Measurements from ENCODE around the gene C20orf96.
A peak's percentile ranks its signal among the peaks of the same experiment; 100 is the strongest.

The C20orf96 gene

GRCh38 chr20:308427-309038, 18.0 kb upstream of the C20orf96 start:
- Histone ChIP-seq H3K27me3 (no peaks in the 10 kb centered on the region), H3K27ac (no peak overlapping the region), H4K20me1 (no peaks in the 10 kb centered on the region; a peak in 1 of 22 replicates), H3K9ac (no peak overlapping the region), H3K4me1 (peaks cover 11 to 30% (median 17%) of the 10 kb centered on the region in 10 experiments; a peak in 19 of 20 replicates), H3K36me3 (no peaks in the 10 kb centered on the region), H3K4me2 (no peak overlapping the region), H3K9me3 (replicated peaks in 1 of 11) (peaks cover 0 to 5% (median 0%) of the 10 kb centered on the region in 11 experiments; a peak in 2 of 22 replicates), H3K4me3 (no peak overlapping the region)
- no peak for TF ChIP-seq Cebpa-rat (IDR thresholded peaks at IDR 0.05)

- Histone ChIP-seq H3K4me2 (no peak overlapping the region), H4K20me1 (peaks cover 6 to 27% (median 15%) of the 10 kb centered on the region in 11 experiments; a peak in 18 of 22 replicates), H3K36me3 (peaks cover 0 to 19% (median 12%) of the 10 kb centered on the region in 11 experiments; a peak in 13 of 22 replicates), H3K4me1 (peaks cover 23 to 39% (median 32%) of the 10 kb centered on the region in 10 experiments; a peak in 19 of 20 replicates), H3K4me3 (no peak overlapping the region), H3K27me3 (no peaks in the 10 kb centered on the region), H3K9me3 (replicated peaks in 1 of 11) (peaks cover 0 to 5% (median 0%) of the 10 kb centered on the region in 11 experiments; a peak in 2 of 22 replicates), H3K9ac (no peak overlapping the region), H3K27ac (no peak overlapping the region)
- TF ChIP-seq Cebpa-rat (IDR thresholded peaks at IDR 0.05), result no peak
These were observed 15.2 kb upstream of the C20orf96 start for GRCh38 chr20:305745-306144.

- H3K27ac ChIP-seq, result no peak overlapping the region
These were observed 11.6 kb upstream of the C20orf96 start for GRCh38 chr20:301886-302848.

GRCh38 chr20:300345-300990, 9.9 kb upstream of the C20orf96 start:
- TF ChIP-seq Cebpa-rat (IDR thresholded peaks at IDR 0.05), result no peak
- Histone ChIP-seq H3K4me2 (peak overlapping the region; percentile 81 to 99 (median 96)), H3K4me3 (peak overlapping the region; percentile 84 to 99 (median 95); a peak in 16 of 20 replicates), H4K20me1 (peaks cover 28 to 54% (median 35%) of the 10 kb centered on the region in 11 experiments; a peak in 21 of 22 replicates), H3K9me3 (replicated peaks in 1 of 11) (peaks cover 0 to 10% (median 0%) of the 10 kb centered on the region in 11 experiments; a peak in 5 of 22 replicates), H3K36me3 (peaks cover 6 to 36% (median 23%) of the 10 kb centered on the region in 11 experiments; a peak in 17 of 22 replicates), H3K27me3 (no peaks in the 10 kb centered on the region), H3K9ac (peak overlapping the region in 4 of 11 experiments; percentile 36 to 100 (median 98); a peak in 3 of 22 replicates), H3K4me1 (peaks cover 39 to 56% (median 51%) of the 10 kb centered on the region in 10 experiments), H3K27ac (0 out of 22 replicates have a peak overlapping the region, but pooled peaks of 1 of the 11 experiments have one; percentile 35)

More at GRCh38 chr20:301886-302848, 11.6 kb upstream of the C20orf96 start:
- H3K36me3 ChIP-seq, result peaks cover 6 to 36% (median 23%) of the 10 kb centered on the region in 11 experiments; a peak in 17 of 22 replicates
- H3K27me3 ChIP-seq, result no peaks in the 10 kb centered on the region
- H3K4me3 ChIP-seq, result no peak overlapping the region
- peaks cover 29 to 44% (median 37%) of the 10 kb centered on the region in 10 experiments for H3K4me1 ChIP-seq
- peaks cover 0 to 10% (median 0%) of the 10 kb centered on the region in 11 experiments; a peak in 5 of 22 replicates for H3K9me3 ChIP-seq (replicated peaks in 1 of 11)
- no peak for TF ChIP-seq Cebpa-rat (IDR thresholded peaks at IDR 0.05)
- H3K4me2 ChIP-seq, result peak overlapping the region in 8 of 11 experiments; percentile 3 to 99 (median 27); a peak in 10 of 22 replicates
- H3K9ac ChIP-seq, result no peak overlapping the region
- H4K20me1 ChIP-seq, result peaks cover 28 to 54% (median 35%) of the 10 kb centered on the region in 11 experiments; a peak in 21 of 22 replicates

GRCh38 chr20:298776-299391, 8.3 kb upstream of the C20orf96 start:
- H4K20me1 ChIP-seq, result peaks cover 28 to 54% (median 35%) of the 10 kb centered on the region in 11 experiments; a peak in 21 of 22 replicates
- peaks cover 39 to 58% (median 53%) of the 10 kb centered on the region in 10 experiments for H3K4me1 ChIP-seq
- H3K27me3 ChIP-seq, result no peaks in the 10 kb centered on the region
- peaks cover 0 to 10% (median 0%) of the 10 kb centered on the region in 11 experiments; a peak in 5 of 22 replicates for H3K9me3 ChIP-seq (replicated peaks in 1 of 11)
- H3K36me3 ChIP-seq, result peaks cover 6 to 36% (median 23%) of the 10 kb centered on the region in 11 experiments; a peak in 17 of 22 replicates
- peak overlapping the region; percentile 98 to 100 (median 100) for H3K27ac ChIP-seq
- peak overlapping the region; percentile 84 to 99 (median 95) for H3K4me3 ChIP-seq
- no peak for TF ChIP-seq Cebpa-rat (IDR thresholded peaks at IDR 0.05)
- peak overlapping the region; percentile 81 to 99 (median 96) for H3K4me2 ChIP-seq
- H3K9ac ChIP-seq, result peak overlapping the region; percentile 98 to 100 (median 100)

- peak overlapping the region; percentile 98 to 100 (median 100) for H3K9ac ChIP-seq
- no peaks in the 10 kb centered on the region for H3K27me3 ChIP-seq
- peak overlapping the region; percentile 81 to 99 (median 96) for H3K4me2 ChIP-seq
- H3K4me3 ChIP-seq, result peak overlapping the region; percentile 84 to 99 (median 95)
- H4K20me1 ChIP-seq, result peaks cover 28 to 52% (median 35%) of the 10 kb centered on the region in 11 experiments; a peak in 21 of 22 replicates
- peaks cover 0 to 10% (median 0%) of the 10 kb centered on the region in 11 experiments; a peak in 5 of 22 replicates for H3K9me3 ChIP-seq (replicated peaks in 1 of 11)
- TF ChIP-seq Cebpa-rat (IDR thresholded peaks at IDR 0.05), result no peak
- H3K4me1 ChIP-seq, result peaks cover 39 to 58% (median 53%) of the 10 kb centered on the region in 10 experiments
- peak overlapping the region; percentile 98 to 100 (median 100) for H3K27ac ChIP-seq
- H3K36me3 ChIP-seq, result peaks cover 6 to 36% (median 23%) of the 10 kb centered on the region in 11 experiments; a peak in 17 of 22 replicates
These were observed 7.6 kb upstream of the C20orf96 start for GRCh38 chr20:297925-298775.

All from BLaER1 treated with 17β-estradiol and CSF1 and Interleukin-3, amounts not matched to agents 10 nM and 100 nM (cell line).